ENCODE measurements around the gene HSPG2. TPM values are rescaled to one million over a fixed set of nuclear protein-coding genes. Genes with fewer than 3 reads are reported as not detected.

The HSPG2 gene
- total and polyA plus RNA-seq, 2 donors (not counting 1 experiment from before 2014, with no cell fraction given): 2.0 to 4.5 TPM

DNA sequence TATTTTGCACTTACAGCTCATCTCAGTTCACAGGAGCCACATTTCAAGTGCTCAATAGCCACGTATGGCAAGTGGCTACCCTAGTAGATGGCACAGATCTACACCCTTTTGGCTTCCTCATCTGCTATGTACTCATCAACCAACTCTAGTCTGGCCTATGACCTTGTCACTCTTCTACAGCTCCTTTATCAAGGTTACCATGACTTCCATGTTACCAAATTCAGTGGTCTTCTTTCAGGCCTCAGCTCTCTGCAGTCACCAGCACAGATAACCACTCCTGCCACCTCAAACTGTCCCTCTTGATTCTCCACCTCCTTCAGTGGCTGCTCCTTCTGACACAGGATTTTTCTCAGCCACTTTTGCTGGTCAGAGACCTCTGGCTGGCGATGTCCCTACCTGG, 142.5 kb downstream of the HSPG2 start:
- POLR2A ChIA-PET: no interaction called here
- no peak overlapping the region for H3K4me2 ChIP-seq (replicated peaks; ENCODE audit: low read depth, low read length, poor library complexity, severe bottlenecking)
- no peaks in the 10 kb centered on the region for H3K79me2 ChIP-seq (ENCODE audit: control insufficient read depth, insufficient read depth, low read length)
- intact Hi-C loops (cut with micrococcal nuclease): no loop called here
- H3K27ac ChIP-seq (ENCODE audit: low read length in 2 of 2): no peak overlapping the region
- no peak for ATAC-seq (ENCODE audit: low read depth)
- H3K9ac ChIP-seq (ENCODE audit: low read length): no peak overlapping the region
- H2AFZ ChIP-seq (ENCODE audit: insufficient read depth, low read depth, low read length, poor library complexity, severe bottlenecking): no peak overlapping the region
- H3K27me3 ChIP-seq (replicated peaks in 1 of 4; ENCODE audit: control extremely low read depth in 1 of 4, control insufficient read depth in 3 of 4, insufficient read depth in 4 of 4, low read length in 3 of 4): no peaks in the 10 kb centered on the region
- Mint-ChIP-seq H3K9me3 (ENCODE audit: insufficient read depth) (peaks cover 9% of the 10 kb centered on the region), H3K27ac (no peak overlapping the region), H3K4me1 (peaks cover 6% of the 10 kb centered on the region), H3K27me3 (no peaks in the 10 kb centered on the region), H3K4me3 (no peak overlapping the region)
- CTCF ChIA-PET: interaction anchor here (1.4 kb wide), 1 partner anchor 13 kb away, joined by 4 read pairs; no protein-coding TSS in a partner anchor
- peaks cover 1 to 12% (median 8%) of the 10 kb centered on the region in 3 donors for H3K9me3 ChIP-seq (ENCODE audit: control extremely low read depth in 1 of 3, control insufficient read depth in 2 of 3, insufficient read depth in 1 of 3, low read length in 2 of 3)
- H3K4me1 ChIP-seq (ENCODE audit: control insufficient read depth in 2 of 2, insufficient read depth in 2 of 2, low read length in 2 of 2): peaks cover 0 to 5% of the 10 kb centered on the region in 2 donors
- no peaks in the 10 kb centered on the region for H3K36me3 ChIP-seq (replicated peaks in 1 of 2; ENCODE audit: control extremely low read depth in 1 of 2, control insufficient read depth in 1 of 2, extremely low read depth in 1 of 2, insufficient read depth in 2 of 2, low read length in 1 of 2)
- H3K4me3 ChIP-seq (ENCODE audit: control extremely low read depth in 1 of 5, extremely low read depth in 1 of 5, insufficient read depth in 1 of 5, low read depth in 2 of 5, low read length in 4 of 5): no peak overlapping the region
- WGBS (ENCODE audit: insufficient coverage): 89% methylated on average over 2 of the region's 2 CpGs
- no peaks in the 10 kb centered on the region for H4K20me1 ChIP-seq (ENCODE audit: control insufficient read depth, insufficient read depth, low read length, poor library complexity, severe bottlenecking)
- TF ChIP-seq EZH2 (IDR thresholded peaks at IDR 0.05; ENCODE audit: borderline replicate concordance, insufficient read depth, low read depth, low read length, poor library complexity, severe bottlenecking): no peak
- TF ChIP-seq, protein P1, sequence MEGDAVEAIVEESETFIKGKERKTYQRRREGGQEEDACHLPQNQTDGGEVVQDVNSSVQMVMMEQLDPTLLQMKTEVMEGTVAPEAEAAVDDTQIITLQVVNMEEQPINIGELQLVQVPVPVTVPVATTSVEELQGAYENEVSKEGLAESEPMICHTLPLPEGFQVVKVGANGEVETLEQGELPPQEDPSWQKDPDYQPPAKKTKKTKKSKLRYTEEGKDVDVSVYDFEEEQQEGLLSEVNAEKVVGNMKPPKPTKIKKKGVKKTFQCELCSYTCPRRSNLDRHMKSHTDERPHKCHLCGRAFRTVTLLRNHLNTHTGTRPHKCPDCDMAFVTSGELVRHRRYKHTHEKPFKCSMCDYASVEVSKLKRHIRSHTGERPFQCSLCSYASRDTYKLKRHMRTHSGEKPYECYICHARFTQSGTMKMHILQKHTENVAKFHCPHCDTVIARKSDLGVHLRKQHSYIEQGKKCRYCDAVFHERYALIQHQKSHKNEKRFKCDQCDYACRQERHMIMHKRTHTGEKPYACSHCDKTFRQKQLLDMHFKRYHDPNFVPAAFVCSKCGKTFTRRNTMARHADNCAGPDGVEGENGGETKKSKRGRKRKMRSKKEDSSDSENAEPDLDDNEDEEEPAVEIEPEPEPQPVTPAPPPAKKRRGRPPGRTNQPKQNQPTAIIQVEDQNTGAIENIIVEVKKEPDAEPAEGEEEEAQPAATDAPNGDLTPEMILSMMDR (IDR thresholded peaks at IDR 0.05): no peak
- no peak for DNase-seq

DNA sequence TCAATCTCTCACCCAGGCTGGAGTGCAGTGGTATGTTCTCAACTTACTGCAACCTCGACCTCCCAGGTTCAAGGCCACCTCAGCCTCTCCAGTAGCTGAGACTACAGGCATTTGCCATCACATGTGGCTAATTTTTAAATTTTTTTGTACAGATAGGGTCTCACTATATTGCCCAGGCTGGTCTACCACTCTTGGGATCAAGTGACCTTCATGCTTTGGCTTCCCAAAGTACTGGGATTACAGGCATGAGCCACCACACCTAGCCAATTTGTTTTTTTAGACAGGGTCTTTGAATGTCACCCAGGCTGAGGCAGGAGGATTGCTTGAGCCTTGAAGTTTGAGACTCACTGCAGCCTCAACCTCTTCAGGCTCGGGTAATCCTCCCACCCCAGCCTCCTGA, 144.0 kb downstream of the HSPG2 start:
- Histone ChIP-seq H3K9ac (ENCODE audit: low read length) (no peak overlapping the region), H2AFZ (ENCODE audit: insufficient read depth, low read depth, low read length, poor library complexity, severe bottlenecking) (no peak overlapping the region), H3K9me3 (ENCODE audit: control extremely low read depth in 1 of 3, control insufficient read depth in 2 of 3, insufficient read depth in 1 of 3, low read length in 2 of 3) (peaks cover 1 to 12% (median 8%) of the 10 kb centered on the region in 3 donors), H3K27ac (ENCODE audit: low read length in 2 of 2) (no peak overlapping the region), H3K4me3 (ENCODE audit: control extremely low read depth in 1 of 5, extremely low read depth in 1 of 5, insufficient read depth in 1 of 5, low read depth in 2 of 5, low read length in 4 of 5) (no peak overlapping the region), H3K79me2 (ENCODE audit: control insufficient read depth, insufficient read depth, low read length) (no peaks in the 10 kb centered on the region), H3K36me3 (replicated peaks in 1 of 2; ENCODE audit: control extremely low read depth in 1 of 2, control insufficient read depth in 1 of 2, extremely low read depth in 1 of 2, insufficient read depth in 2 of 2, low read length in 1 of 2) (no peaks in the 10 kb centered on the region), H3K4me1 (ENCODE audit: control insufficient read depth in 2 of 2, insufficient read depth in 2 of 2, low read length in 2 of 2) (no peaks in the 10 kb centered on the region), H3K4me2 (replicated peaks; ENCODE audit: low read depth, low read length, poor library complexity, severe bottlenecking) (no peak overlapping the region), H4K20me1 (ENCODE audit: control insufficient read depth, insufficient read depth, low read length, poor library complexity, severe bottlenecking) (no peaks in the 10 kb centered on the region), H3K27me3 (replicated peaks in 1 of 4; ENCODE audit: control extremely low read depth in 1 of 4, control insufficient read depth in 3 of 4, insufficient read depth in 4 of 4, low read length in 3 of 4) (no peaks in the 10 kb centered on the region)
- no peak for DNase-seq
- Mint-ChIP-seq H3K4me1 (peaks cover 3% of the 10 kb centered on the region), H3K27ac (no peak overlapping the region), H3K9me3 (ENCODE audit: insufficient read depth) (peaks cover 9% of the 10 kb centered on the region), H3K27me3 (no peaks in the 10 kb centered on the region), H3K4me3 (no peak overlapping the region)
- no peak for TF ChIP-seq EZH2 (IDR thresholded peaks at IDR 0.05; ENCODE audit: borderline replicate concordance, insufficient read depth, low read depth, low read length, poor library complexity, severe bottlenecking)
- TF ChIP-seq, protein P1 (IDR thresholded peaks at IDR 0.05): no peak
- intact Hi-C loops (cut with micrococcal nuclease): no loop called here
- POLR2A ChIA-PET: no interaction called here
- no peak for ATAC-seq (ENCODE audit: low read depth)
- 83% methylated on average over 1 of the region's 2 CpGs for WGBS (ENCODE audit: insufficient coverage)
- CTCF ChIA-PET: no interaction called here

Measured in B cell (primary cell).